Measurements from ENCODE around the gene MZB1. TPM values are rescaled to one million over a fixed set of nuclear protein-coding genes. Genes with fewer than 3 reads are reported as not detected.

MZB1 gene
- polyA plus RNA-seq, 1 of the 3 experiments (the other 2 are of a cell fraction) = not detected

- 94% methylated on average over 10 of the region's 15 CpGs for WGBS (ENCODE audit: low lambda C conversion rate)
- H4K20me1 ChIP-seq (ENCODE audit: insufficient read depth) = no peaks in the 10 kb centered on the region
- H3K36me3 ChIP-seq (replicated peaks in 1 of 2; ENCODE audit: control insufficient read depth in 1 of 2, insufficient read depth in 2 of 2, low read length in 1 of 2) = no peaks in the 10 kb centered on the region
- no peak overlapping the region for H2AFZ ChIP-seq (ENCODE audit: low read depth)
- ChIA-PET POLR2A (no interaction called here), CTCF (no interaction called here)
- TF ChIP-seq RCOR1 (IDR thresholded peaks at IDR 0.05; ENCODE audit: low read length) (no peak), IRF3 (IDR thresholded peaks at IDR 0.05; ENCODE audit: low read depth, low read length) (no peak), EZH2phosphoT487 (IDR thresholded peaks at IDR 0.05; ENCODE audit: borderline replicate concordance, low read depth) (no peak), FOXJ3 (CRISPR knock-in tag; IDR thresholded peaks at IDR 0.05) (no peak), GATA2 (CRISPR knock-in tag; IDR thresholded peaks at IDR 0.05) (no peak), RFX5 (IDR thresholded peaks at IDR 0.05; ENCODE audit: low read length) (no peak), TAF1 (IDR thresholded peaks at IDR 0.05; ENCODE audit: borderline replicate concordance, low read depth, low read length) (no peak), GABPA (IDR thresholded peaks at IDR 0.05; ENCODE audit: low read depth) (no peak), TCF12 (IDR thresholded peaks at IDR 0.05) (no peak), USF2 (IDR thresholded peaks at IDR 0.05; ENCODE audit: borderline replicate concordance, low read depth, low read length) (no peak), CTCF (IDR thresholded peaks at IDR 0.05) (no peak), SIN3A (IDR thresholded peaks at IDR 0.05; ENCODE audit: borderline replicate concordance, low read depth, low read length) (no peak), MXI1 (IDR thresholded peaks at IDR 0.05; ENCODE audit: low read depth, low read length) (no peak), TEAD4 (IDR thresholded peaks at IDR 0.05; ENCODE audit: borderline replicate concordance, insufficient read depth) (no peak), FOXM1 (IDR thresholded peaks at IDR 0.05; ENCODE audit: low read depth) (no peak)
- TF ChIP-seq, protein P1, sequence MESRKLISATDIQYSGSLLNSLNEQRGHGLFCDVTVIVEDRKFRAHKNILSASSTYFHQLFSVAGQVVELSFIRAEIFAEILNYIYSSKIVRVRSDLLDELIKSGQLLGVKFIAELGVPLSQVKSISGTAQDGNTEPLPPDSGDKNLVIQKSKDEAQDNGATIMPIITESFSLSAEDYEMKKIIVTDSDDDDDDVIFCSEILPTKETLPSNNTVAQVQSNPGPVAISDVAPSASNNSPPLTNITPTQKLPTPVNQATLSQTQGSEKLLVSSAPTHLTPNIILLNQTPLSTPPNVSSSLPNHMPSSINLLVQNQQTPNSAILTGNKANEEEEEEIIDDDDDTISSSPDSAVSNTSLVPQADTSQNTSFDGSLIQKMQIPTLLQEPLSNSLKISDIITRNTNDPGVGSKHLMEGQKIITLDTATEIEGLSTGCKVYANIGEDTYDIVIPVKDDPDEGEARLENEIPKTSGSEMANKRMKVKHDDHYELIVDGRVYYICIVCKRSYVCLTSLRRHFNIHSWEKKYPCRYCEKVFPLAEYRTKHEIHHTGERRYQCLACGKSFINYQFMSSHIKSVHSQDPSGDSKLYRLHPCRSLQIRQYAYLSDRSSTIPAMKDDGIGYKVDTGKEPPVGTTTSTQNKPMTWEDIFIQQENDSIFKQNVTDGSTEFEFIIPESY (IDR thresholded peaks at IDR 0.05; ENCODE audit: borderline replicate concordance, low read depth) = no peak
- no peaks in the 10 kb centered on the region for H3F3A ChIP-seq (replicated peaks; ENCODE audit: insufficient read depth)
- no peak overlapping the region for H3K4me2 ChIP-seq
- peaks cover 0 to 23% of the 10 kb centered on the region in 2 experiments; a peak in 1 of 4 replicates for H3K4me1 ChIP-seq (ENCODE audit: control insufficient read depth in 1 of 2, insufficient read depth in 2 of 2, low read depth in 1 of 2, low read length in 1 of 2)
- no peak for DNase-seq
- H3K9me2 ChIP-seq = no peaks in the 10 kb centered on the region
- H3K9ac ChIP-seq = no peak overlapping the region
- H3K79me2 ChIP-seq (ENCODE audit: insufficient read depth) = no peaks in the 10 kb centered on the region
- H3K27me3 ChIP-seq (ENCODE audit: insufficient read depth) = no peaks in the 10 kb centered on the region
- no peaks in the 10 kb centered on the region for H3K9me3 ChIP-seq
- no peak overlapping the region for H3K27ac ChIP-seq (ENCODE audit: low read depth in 2 of 2, low read length in 1 of 2)
- no peak overlapping the region for H3K4me3 ChIP-seq (ENCODE audit: low read depth in 2 of 2, low read length in 1 of 2)
These were observed 9.9 kb downstream of the MZB1 start for GRCh38 chr5:139379626-139380449.

Measured in SK-N-SH (cell line).